Suprapubic skin (tissue), 4 donors: ENCODE data around the gene OR10X1. TPM values are rescaled to one million over a fixed set of nuclear protein-coding genes. Genes with fewer than 3 reads are reported as not detected.

Experiments
- DNase-seq, 2 donors: peaks; one replicate each; pipeline ENCODE4 v3.0.0-alpha.2; 2019; ENCODE audit warnings: low spot score in 2 of 2
- H3K27ac ChIP-seq: fragments of 200-600 bp; sonication (generic); one replicate; pipeline ENCODE4 v1.5.1; 2019
- H3K27me3 ChIP-seq: fragments of 200-600 bp; sonication (generic); one replicate; pipeline ENCODE4 v1.5.1; 2019
- H3K36me3 ChIP-seq: fragments of 200-600 bp; sonication (generic); one replicate; pipeline ENCODE4 v1.5.1; 2019
- H3K4me1 ChIP-seq: fragments of 200-600 bp; sonication (generic); one replicate; pipeline ENCODE4 v1.5.1; 2019
- H3K4me3 ChIP-seq: fragments of 200-600 bp; sonication (generic); one replicate; pipeline ENCODE4 v1.5.1; 2019; ENCODE audit warnings: mild to moderate bottlenecking
- H3K9me3 ChIP-seq: fragments of 200-600 bp; sonication (generic); one replicate; pipeline ENCODE4 v1.5.1; 2019
- CTCF ChIP-seq, 2 donors: fragments of 200-600 bp in 1 of 2; fragments of 450-650 bp in 1 of 2; sonication (generic) in 1 of 2; IDR thresholded peaks; one replicate each; pipeline ENCODE4 v1.5.1; 2016 to 2019; ENCODE audit warnings: antibody characterized with exemption in 2 of 2, mild to moderate bottlenecking in 1 of 2, moderate library complexity in 1 of 2
- EP300 ChIP-seq: sonication (generic); formaldehyde crosslinking; IDR thresholded peaks from one replicate; pipeline ENCODE4 v1.6.1; 2017; ENCODE audit warnings: antibody characterized with exemption
- POLR2A ChIP-seq, 2 donors: fragments of 450-650 bp; IDR thresholded peaks; one replicate each; pipeline ENCODE4 v1.6.1; 2017; ENCODE audit warnings: antibody characterized with exemption in 2 of 2, mild to moderate bottlenecking in 2 of 2, moderate library complexity in 2 of 2
- POLR2AphosphoS5 ChIP-seq, 3 donors: sonication (generic); formaldehyde crosslinking; IDR thresholded peaks; one replicate each; pipeline ENCODE4 v1.6.1; 2017; ENCODE audit warnings: antibody characterized with exemption in 3 of 3
- WGBS: methylation state at CpG from one replicate; pipeline ENCODE4 v1.1.5; 2018; 5-methylcytosine and 5-hydroxymethylcytosine counted together
- total RNA-seq, 4 donors: library from RNA; depleted of rRNA; stranded (reverse); fragments of >200 nt; gene quantifications; one replicate each; pipeline ENCODE4 v1.1.0, GENCODE V29; 2016

The OR10X1 gene
- total RNA-seq, 4 donors from 2014 or later, result not detected

GRCh38 chr1:158564608-158565007 is 15.1 kb downstream of the OR10X1 start:
- 54% methylated on average over 2 of the region's 2 CpGs for WGBS
- Histone ChIP-seq H3K36me3 (no peaks in the 10 kb centered on the region), H3K4me3 (no peak overlapping the region), H3K27me3 (no peaks in the 10 kb centered on the region), H3K4me1 (no peaks in the 10 kb centered on the region), H3K9me3 (no peaks in the 10 kb centered on the region), H3K27ac (no peak overlapping the region)
- no peak for DNase-seq
- no peak for TF ChIP-seq CTCF (IDR thresholded peaks at IDR 0.05)
- no peak for TF ChIP-seq POLR2AphosphoS5 (IDR thresholded peaks at IDR 0.05)
- no peak for TF ChIP-seq EP300
- no peak for TF ChIP-seq POLR2A (IDR thresholded peaks at IDR 0.05)

GRCh38 chr1:158563853-158564252 is 15.8 kb downstream of the OR10X1 start:
- Histone ChIP-seq H3K4me1 (no peaks in the 10 kb centered on the region), H3K4me3 (no peak overlapping the region), H3K27me3 (no peaks in the 10 kb centered on the region), H3K36me3 (no peaks in the 10 kb centered on the region), H3K27ac (no peak overlapping the region), H3K9me3 (no peaks in the 10 kb centered on the region)
- DNase-seq, result no peak
- WGBS, result 55% methylated on average over 2 of the region's 2 CpGs
- TF ChIP-seq CTCF (IDR thresholded peaks at IDR 0.05) (no peak), POLR2A (IDR thresholded peaks at IDR 0.05) (no peak), POLR2AphosphoS5 (IDR thresholded peaks at IDR 0.05) (no peak), EP300 (no peak)

DNA sequence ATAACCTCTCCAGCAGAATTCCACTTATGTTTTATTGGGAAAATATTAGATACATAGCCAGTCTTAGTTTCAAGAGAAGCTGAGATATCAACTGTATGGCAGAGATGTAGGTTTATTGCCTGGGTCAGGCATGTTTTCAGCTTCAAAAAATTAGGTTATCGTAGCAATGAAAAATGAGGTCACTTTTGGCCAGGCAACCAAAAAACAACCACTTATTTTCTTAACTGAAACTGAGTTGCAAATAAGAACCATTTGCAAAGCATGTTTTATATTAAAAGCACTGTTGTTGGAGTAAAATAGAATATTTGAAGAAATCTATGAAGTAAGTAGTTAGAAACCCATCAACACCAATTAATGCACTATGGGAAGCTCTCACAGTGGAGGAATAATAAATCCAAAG is 20.0 kb downstream of the OR10X1 start:
- Histone ChIP-seq H3K27me3 (no peaks in the 10 kb centered on the region), H3K36me3 (no peaks in the 10 kb centered on the region), H3K4me3 (no peak overlapping the region), H3K27ac (no peak overlapping the region), H3K4me1 (no peaks in the 10 kb centered on the region), H3K9me3 (no peaks in the 10 kb centered on the region)
- DNase-seq, result no peak
- TF ChIP-seq EP300, result no peak
- TF ChIP-seq POLR2A (IDR thresholded peaks at IDR 0.05), result no peak
- no peak for TF ChIP-seq POLR2AphosphoS5 (IDR thresholded peaks at IDR 0.05)
- TF ChIP-seq CTCF (IDR thresholded peaks at IDR 0.05), result no peak
- whole genome bisulfite sequencing, result 63% methylated on average over 1 of the region's 1 CpG

GRCh38 chr1:158554352-158554751 is 25.3 kb downstream of the OR10X1 start, which contains the start of gene OR6Y1:
Gene OR6Y1, minus strand, starts transcription at chr1:158554405. Its CDS starts 6,300 bp downstream, at chr1:158548105.
- Histone ChIP-seq H3K4me1 (no peaks in the 10 kb centered on the region), H3K36me3 (no peaks in the 10 kb centered on the region), H3K4me3 (no peak within 1 kb of the TSS), H3K27me3 (no peaks in the 10 kb centered on the region), H3K9me3 (no peaks in the 10 kb centered on the region), H3K27ac (no peak within 1 kb of the TSS)
- 79% methylated on average over 3 of the region's 3 CpGs for WGBS
- no peak for DNase-seq
- TF ChIP-seq CTCF (IDR thresholded peaks at IDR 0.05) (no peak), POLR2A (IDR thresholded peaks at IDR 0.05) (no peak), EP300 (no peak), POLR2AphosphoS5 (IDR thresholded peaks at IDR 0.05) (no peak)

DNA sequence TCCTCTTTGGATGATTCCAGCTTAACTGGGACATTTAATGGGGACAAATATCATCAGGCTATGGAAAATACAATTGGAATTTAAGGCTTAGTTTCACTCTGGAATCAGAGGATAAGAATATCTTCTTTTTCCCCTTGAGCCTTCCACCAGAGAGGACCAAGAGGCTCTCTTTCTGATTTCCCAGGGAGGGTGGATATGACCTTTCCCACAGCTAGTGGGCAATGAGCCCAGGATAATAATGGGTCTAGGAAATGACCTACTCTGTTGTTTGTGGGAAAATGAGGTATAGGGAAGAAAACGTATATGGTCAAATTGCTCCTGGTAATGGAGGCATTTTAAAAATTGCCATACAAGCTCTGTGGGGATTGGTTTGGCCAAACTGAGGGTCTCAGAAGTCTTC is 27.4 kb downstream of the OR10X1 start:
- Histone ChIP-seq H3K9me3 (no peaks in the 10 kb centered on the region), H3K27me3 (no peaks in the 10 kb centered on the region), H3K4me3 (no peak overlapping the region), H3K4me1 (no peaks in the 10 kb centered on the region), H3K27ac (no peak overlapping the region), H3K36me3 (no peaks in the 10 kb centered on the region)
- TF ChIP-seq POLR2A (IDR thresholded peaks at IDR 0.05) (no peak), CTCF (IDR thresholded peaks at IDR 0.05) (no peak), EP300 (no peak), POLR2AphosphoS5 (IDR thresholded peaks at IDR 0.05) (no peak)
- WGBS, result 64% methylated on average over 1 of the region's 1 CpG
- DNase-seq, result no peak
